Activated CD4-positive, alpha-beta T cell treated with anti-CD3 and anti-CD28 coated beads, Interleukin-2, amount 50 U/mL, for 4 hours (primary cell): ENCODE data around the gene ZNF552.
"Not testable (repeated sequence)": the region's sequence is repeated elsewhere in the genome, so short reads cannot be mapped to it uniquely, and the experiment has no call there.

Source experiments
- DNase-seq, 2 experiments: peaks; one replicate each; pipeline ENCODE4 v3.0.0-alpha.2; 2020

The ZNF552 gene

DNA sequence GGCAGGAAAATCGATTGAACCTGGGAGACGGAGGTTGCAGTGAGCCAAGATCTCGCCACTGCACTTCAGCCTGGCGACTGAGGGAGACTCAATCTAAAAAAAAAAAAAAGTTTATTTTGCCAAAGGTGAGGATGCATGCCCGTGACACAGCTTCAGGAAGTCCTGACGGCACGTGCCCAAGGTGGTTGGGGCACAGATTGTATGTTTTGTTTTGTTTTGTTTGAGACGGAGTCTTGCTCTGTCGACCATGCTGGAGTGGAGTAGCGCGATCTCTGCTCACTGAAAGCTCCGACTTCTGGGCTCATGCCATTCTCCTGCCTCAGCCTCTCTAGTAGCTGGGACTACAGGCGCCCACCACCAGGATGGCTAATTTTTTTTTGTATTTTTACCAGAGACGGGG is 3.3 kb upstream of the ZNF552 start:
- DNase-seq: no peak

- no peak for DNase-seq
Observed at GRCh38 chr19:57816652-57817051, 1.9 kb upstream of the ZNF552 start.

DNA sequence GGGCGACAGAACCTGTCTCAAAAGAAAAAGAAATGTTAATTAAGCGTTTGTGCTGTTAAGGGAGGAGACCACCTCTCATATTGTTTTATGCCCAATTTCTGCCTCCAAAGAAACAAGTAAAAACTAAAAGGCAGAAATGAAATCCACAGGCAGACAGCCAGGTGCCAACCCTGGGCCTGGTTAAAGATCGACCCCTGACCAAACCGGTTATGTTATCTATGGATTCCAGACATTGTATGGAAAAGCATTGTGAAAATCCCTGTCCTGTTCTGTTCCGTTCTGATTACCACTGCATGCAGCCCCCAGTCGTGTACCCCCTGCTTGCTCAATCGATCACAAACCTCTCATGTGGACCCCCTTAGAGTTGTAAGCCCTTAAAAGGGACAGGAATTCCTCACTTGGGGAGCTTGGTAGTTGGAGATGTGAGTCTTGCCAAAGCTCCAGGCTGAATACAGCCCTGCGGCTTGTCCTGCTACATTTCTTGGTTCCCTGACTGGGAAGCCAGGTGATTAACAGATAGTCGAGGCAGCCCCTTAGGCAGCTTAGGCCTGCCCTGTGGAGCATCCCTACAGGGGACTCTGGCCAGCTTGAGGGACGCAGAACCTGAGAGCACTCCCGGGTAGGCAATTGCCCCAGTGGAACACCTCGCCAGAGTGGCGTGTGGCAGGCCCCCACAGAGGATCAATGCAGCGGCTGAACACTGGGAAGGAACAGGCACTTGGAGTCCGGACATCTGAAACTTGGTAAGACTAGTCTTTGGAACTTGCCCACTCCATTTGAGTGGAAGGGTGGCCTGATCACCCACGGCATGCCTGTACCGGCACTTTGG is 748 bp upstream of the ZNF552 start:
- DNase-seq: no peak

GRCh38 chr19:57813919-57814504 is 701 bp downstream of the ZNF552 start:
- no peak for DNase-seq

GRCh38 chr19:57812975-57813820 is 1.5 kb downstream of the ZNF552 start:
- DNase-seq: not testable (repeated sequence)

DNA sequence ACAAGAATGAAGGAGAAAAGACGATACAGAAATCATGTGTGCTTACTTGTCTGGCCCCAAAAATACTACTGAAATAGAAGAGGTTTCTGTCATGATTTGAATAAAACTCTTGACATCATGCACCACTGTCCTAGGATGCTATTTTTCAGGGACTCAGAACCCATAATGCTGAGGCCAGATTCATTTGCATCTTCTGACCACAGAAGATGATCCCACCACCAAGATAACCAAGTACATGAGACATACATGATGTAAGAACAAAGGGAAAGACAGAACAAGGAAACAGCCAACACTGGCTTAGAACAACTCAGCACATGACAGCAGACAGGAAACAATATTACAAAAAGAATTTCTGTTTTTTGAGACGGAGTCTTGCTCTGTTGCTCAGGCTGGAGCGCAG is 2.5 kb downstream of the ZNF552 start:
- no peak for DNase-seq

GRCh38 chr19:57810410-57811295 is 4.1 kb downstream of the ZNF552 start:
- not testable (repeated sequence) for DNase-seq

GRCh38 chr19:57807541-57807940 is 7.2 kb downstream of the ZNF552 start:
- DNase-seq: no peak

- no peak for DNase-seq
Observed at GRCh38 chr19:57803594-57804325, 11.0 kb downstream of the ZNF552 start.

DNA sequence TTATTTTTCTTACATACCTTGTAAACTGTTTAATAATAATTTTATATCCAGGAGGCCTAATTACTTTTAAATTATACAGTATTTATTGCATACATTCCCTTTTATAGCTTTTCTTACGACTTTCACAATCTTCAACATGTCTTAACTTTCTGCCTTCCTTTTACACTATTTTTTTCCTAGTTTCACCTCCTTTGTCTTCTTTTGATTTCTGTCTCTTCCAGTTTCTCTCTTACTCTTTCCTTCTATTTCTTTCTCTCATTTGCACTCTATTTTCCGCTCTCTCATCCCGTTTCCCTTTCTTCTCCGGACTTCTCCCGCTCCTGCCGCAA is 11.5 kb downstream of the ZNF552 start:
- no peak for DNase-seq

DNA sequence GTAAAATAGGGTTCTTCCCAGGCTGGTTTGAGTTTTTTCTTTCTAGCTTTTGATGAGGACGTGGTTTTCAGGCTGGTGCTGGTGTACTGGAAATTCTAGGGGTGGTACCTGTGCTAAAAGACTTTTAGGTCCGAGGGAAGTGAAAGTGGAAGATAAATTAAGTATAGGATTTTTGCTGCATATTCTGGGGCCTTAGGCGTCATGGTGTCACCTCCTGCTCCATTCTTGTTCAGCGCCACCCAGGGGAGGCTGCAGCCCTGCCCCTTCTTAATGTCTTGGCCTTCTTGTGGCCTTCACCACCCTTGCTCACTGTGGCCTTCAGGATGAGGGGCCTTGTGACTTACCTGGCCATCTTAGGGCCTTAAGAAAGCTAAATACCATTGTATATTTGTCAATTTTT is 12.4 kb downstream of the ZNF552 start:
- no peak for DNase-seq

DNA sequence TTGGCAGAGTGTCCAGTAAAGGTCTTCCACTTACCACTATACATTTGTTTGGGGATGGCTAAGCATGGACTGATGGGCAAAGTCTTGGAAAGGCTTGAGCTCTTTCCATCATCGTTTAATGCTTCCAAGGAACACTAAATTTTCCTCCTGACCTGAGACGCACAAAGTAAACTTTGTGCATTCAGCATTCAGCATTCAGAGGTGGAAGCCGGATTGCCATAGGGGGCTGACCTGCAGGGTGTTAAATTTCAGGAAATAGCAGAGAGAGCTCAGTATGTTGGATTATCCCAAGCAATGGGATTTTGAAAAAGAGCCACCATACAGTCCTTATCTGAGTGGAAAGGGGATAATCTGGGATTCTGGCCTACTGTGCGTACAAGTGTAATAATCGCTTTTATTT is 14.0 kb downstream of the ZNF552 start:
- no peak for DNase-seq

DNA sequence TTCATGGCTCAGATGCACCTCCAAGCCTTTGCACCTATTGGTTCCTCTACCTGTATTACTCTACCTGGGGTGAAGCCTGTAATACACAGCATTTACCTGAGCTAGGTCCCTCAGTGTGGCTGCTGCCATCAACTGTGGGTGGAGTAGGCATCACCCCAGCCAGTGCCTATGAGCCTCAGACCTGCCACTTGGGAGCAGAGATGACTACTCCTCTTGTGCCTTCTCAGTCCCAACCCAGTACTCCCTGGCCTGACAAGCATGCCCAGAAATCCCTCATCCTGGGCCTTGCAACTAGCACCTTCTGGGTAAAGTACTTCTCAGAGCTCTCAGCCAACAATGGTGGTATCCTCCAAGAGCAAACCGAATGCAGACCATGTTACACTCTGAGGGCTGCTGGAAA is 18.1 kb downstream of the ZNF552 start:
- DNase-seq: not testable (repeated sequence)

GRCh38 chr19:57789288-57789687 is 25.4 kb downstream of the ZNF552 start:
- DNase-seq: no peak

DNA sequence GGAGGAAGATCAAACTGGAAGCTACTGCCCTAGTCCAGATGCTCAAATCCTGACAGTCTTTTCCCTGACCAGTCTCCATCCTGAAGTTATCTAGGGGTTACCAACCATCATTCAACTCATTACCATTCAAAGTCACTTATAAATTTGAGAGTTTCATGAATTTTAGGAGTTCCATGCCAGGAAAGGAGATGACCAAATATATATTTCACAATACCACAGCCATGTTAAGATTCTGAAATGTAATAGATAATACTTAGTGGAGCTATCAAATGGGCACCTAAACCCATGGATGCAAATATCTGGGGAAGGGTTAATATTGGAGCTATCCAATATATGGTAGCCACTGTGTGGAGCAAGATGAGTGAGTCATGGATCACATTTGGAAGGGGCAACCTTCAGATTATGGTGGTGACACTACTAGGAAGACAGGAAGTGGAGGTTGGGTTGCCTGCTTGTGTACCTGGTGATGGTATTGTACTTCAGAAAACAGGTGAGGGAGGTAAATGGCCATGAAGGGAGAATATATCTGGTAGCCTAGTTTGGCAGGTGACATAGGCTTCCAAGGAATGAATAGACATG is 26.5 kb downstream of the ZNF552 start:
- DNase-seq: no peak

DNA sequence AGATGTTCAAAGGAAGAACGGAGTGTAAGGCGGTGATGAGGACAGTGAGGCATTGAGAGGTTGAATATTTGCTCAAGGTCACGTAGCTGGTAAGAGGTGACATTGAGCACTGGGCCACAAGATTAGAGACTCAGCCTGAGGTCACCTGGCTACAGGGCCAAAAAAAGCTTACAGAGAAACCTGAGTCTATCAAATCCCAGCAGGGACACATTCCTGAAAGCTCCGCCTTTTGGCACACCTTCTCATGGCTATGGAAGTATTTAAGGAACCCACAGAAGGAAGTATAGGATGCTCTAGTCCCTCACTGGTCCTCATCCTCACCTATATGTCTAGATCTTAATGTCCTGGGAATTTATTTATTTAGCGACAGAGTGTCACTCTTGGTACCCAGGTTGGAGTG is 27.8 kb downstream of the ZNF552 start:
- DNase-seq: no peak

DNA sequence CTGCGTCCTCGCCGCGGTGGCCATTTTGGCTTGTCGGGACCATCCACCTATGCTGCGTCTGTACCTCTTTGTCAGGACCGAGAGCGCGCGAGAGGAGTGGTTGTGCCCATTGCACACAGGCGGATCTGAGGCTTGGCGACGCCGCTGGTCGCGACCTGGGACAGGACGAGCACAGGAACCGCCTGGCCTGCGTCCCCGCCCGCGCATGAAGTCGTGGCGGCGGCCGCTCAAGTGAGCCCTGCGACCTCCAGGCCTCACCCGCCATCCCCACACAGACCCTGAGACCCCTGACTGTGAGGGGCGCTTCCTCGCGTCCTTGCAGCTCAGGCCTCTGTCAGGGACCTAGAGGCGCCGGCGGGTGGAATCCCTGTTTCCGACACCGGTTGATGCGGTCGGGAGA is 28.4 kb downstream of the ZNF552 start:
- no peak for DNase-seq

- no peak for DNase-seq
Observed at GRCh38 chr19:57779220-57779845, 35.4 kb downstream of the ZNF552 start.

DNA sequence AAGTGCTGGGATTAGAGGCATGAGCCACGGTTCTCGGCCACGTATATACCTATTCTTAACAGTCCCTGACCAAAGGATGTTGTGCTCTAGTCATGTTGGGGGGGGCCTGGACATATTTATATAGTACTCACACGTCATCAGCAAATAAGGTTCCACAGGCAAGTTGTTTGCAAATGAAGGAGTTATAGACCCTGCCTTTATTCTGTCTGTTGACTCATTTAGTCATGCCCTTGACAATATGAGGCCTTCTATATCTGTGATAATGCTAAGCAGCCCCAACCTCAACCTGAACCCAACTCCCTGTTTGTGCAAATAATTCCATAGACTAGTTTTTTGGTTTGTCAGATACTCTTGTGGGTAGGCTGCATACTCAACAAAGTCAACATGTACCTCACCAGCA is 36.4 kb downstream of the ZNF552 start:
- no peak for DNase-seq

GRCh38 chr19:57776764-57777296 is 37.9 kb downstream of the ZNF552 start:
- no peak for DNase-seq

- DNase-seq: no peak
Observed at GRCh38 chr19:57773488-57773887, 41.2 kb downstream of the ZNF552 start.
